PC-3 (cell line): ENCODE measurements around the gene TANGO2.

Experiments
- EZH2phosphoT487 ChIP-seq: fragments of 300-600 bp; sonication (generic); IDR thresholded peaks from 2 replicates; pipeline ENCODE4 v1.6.1; 2018; ENCODE audit warnings: mild to moderate bottlenecking, antibody characterized with exemption, low read length, borderline replicate concordance
- TF ChIP-seq, protein P1 (sequence below): fragments of 300-600 bp; sonication (generic); conservative IDR thresholded peaks from 2 replicates; pipeline ENCODE4 v1.5.1; 2017; ENCODE audit warnings: antibody characterized with exemption, low read depth, mild to moderate bottlenecking, low read length

DNA sequence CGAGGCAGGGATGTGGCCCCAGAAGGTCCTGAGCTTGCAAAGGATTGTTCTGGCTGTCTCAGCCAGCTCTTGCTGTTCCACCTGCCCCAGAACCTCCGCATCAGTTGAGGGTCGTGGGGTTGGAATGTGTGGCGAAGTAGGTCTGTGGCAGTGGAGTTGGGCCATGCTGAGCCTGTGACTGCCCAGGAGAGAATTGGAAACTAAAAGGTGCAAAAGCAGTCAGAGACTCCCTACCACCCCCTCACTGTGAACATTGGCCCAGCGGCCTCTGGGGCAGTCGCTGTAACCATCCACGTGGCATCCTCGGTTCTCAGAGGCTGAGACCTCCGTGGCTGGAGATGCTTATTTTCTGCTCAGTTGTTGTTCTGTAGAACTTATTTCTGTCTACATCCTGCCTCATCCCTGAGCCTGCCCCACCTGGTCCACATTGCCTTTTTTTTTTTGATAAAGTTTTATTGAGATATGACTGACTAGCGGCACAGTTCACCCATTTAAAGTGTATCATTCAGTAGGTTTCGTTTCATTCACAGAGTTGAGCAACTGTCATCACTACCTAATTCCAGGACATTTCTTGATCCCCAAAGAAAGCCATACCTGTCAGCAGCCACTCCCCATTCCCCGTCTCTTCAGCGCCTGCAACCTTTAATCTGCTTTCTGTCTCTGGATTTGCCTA is 36.8 kb downstream of the TANGO2 start:
- TF ChIP-seq, protein P1, sequence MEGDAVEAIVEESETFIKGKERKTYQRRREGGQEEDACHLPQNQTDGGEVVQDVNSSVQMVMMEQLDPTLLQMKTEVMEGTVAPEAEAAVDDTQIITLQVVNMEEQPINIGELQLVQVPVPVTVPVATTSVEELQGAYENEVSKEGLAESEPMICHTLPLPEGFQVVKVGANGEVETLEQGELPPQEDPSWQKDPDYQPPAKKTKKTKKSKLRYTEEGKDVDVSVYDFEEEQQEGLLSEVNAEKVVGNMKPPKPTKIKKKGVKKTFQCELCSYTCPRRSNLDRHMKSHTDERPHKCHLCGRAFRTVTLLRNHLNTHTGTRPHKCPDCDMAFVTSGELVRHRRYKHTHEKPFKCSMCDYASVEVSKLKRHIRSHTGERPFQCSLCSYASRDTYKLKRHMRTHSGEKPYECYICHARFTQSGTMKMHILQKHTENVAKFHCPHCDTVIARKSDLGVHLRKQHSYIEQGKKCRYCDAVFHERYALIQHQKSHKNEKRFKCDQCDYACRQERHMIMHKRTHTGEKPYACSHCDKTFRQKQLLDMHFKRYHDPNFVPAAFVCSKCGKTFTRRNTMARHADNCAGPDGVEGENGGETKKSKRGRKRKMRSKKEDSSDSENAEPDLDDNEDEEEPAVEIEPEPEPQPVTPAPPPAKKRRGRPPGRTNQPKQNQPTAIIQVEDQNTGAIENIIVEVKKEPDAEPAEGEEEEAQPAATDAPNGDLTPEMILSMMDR: no peak
- no peak for TF ChIP-seq EZH2phosphoT487
